ENCODE results near the gene FAM177A1.
A peak's percentile ranks its signal among the peaks of the same experiment; 100 is the strongest.
"Not testable (repeated sequence)": the region's sequence is repeated elsewhere in the genome, so short reads cannot be mapped to it uniquely, and the experiment has no call there.

The FAM177A1 gene

DNA sequence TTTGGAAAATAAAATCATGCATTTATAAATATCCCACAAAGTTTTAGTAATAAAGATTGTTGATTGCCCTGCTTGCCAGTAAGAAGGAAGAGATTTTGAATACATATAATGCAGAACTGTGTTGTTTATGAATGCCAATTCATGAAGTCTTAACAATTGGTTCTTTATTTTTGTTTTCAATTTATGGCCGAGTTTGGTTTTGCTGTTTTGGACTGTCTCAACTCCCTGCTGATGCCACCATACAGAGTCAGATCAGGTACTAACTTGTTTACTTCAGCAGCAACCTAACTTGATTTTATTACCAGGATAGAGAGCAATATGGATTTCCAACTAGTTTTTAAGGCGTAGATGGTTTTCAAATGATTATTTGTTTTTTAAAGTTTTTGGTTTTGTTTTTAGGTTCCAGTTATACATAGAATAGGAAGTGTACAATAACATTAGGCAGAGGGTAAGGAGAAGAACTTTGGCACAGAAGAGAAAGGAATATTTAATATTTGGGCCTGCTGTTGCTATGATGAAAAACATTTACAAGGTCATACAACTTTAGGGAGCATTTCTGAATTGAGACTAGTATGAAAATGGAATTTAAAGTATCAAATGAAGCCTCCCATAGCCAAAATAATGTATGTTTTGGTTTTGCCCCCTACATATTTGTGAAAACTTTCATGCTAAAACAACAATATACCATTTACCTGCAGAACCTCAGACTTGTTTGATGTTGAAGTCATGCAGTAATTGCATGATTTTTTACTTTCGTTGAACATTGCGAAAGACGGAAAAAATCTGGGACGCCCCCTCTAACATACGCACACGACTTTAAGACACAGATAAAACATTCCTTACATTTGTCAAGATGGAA, 904 bp upstream of the FAM177A1 start:
- DNase-seq (no peak), ATAC-seq (replicated peaks) (no peak)
- peak overlapping the region; percentile 81 to 94 for H3K4me3 Mint-ChIP-seq
- H3K9me3 Mint-ChIP-seq: no peaks in the 10 kb centered on the region
- no peaks in the 10 kb centered on the region for H3K27me3 Mint-ChIP-seq
- peaks cover 51% of the 10 kb centered on the region for H3K36me3 Mint-ChIP-seq (ENCODE audit: insufficient read depth)
- H3K4me1 Mint-ChIP-seq (ENCODE audit: low read depth in 2 of 2): peaks cover 19 to 24% of the 10 kb centered on the region in 2 donors
- H3K27ac Mint-ChIP-seq: peak overlapping the region; percentile 99

DNA sequence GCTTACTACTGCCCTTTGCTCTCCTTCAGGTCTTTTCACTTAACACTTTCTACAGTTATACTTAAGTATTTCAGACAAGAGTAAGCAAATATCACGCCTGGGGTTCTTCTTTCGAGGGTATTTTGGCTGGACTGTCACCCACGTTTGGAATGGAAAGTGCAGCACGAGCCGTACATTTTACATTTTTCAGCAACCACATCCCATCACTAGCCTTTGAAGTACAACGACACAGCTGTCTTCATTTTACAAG, 349 bp upstream of the FAM177A1 start:
- H3K27me3 Mint-ChIP-seq: no peaks in the 10 kb centered on the region
- peak overlapping the region; percentile 99 for H3K27ac Mint-ChIP-seq
- no peaks in the 10 kb centered on the region for H3K9me3 Mint-ChIP-seq
- DNase-seq: no peak
- peaks cover 19 to 24% of the 10 kb centered on the region in 2 donors for H3K4me1 Mint-ChIP-seq (ENCODE audit: low read depth in 2 of 2)
- H3K4me3 Mint-ChIP-seq: peak overlapping the region; percentile 81 to 94
- ATAC-seq (replicated peaks): no peak
- peaks cover 55% of the 10 kb centered on the region for H3K36me3 Mint-ChIP-seq (ENCODE audit: insufficient read depth)

DNA sequence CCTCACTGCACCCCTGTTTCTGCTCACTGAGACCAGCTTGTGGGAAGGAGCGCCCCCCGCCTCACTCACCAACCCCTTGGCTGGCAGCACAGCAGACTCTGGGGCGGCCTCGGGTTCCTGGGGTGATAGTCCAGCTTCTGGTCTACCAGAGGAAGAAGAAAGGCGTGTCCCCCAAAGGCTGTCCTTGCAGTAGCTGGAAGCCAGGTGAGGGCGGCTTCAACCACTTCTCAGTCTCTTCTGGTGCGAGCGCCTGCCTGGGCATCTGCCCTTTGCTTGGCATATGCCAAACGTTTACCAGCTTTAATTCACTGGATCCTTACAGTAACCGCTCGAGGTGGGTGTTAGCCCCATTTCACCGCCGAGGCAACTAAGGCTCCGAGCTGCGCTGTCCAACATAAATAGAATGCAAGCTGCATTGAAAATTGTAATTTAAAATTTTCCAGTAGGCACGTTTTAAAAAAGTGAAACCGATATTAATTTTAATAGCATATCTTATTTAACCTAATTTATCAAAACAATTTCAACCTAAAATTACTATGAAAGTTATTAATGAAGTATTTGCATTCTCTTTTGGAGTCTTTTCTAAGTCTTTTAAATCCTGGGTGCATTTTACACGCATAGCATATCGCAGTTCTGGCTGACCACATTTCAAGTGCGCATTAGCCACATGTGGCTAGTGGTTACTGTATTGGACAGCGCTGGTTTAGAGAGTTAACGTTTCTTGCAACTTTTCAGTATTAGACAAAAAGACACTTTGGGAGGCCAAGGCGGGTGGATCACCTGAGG, 872 bp downstream of the FAM177A1 start:
- peak in 2 of 3 experiments; percentile 3 to 4 for DNase-seq

DNA sequence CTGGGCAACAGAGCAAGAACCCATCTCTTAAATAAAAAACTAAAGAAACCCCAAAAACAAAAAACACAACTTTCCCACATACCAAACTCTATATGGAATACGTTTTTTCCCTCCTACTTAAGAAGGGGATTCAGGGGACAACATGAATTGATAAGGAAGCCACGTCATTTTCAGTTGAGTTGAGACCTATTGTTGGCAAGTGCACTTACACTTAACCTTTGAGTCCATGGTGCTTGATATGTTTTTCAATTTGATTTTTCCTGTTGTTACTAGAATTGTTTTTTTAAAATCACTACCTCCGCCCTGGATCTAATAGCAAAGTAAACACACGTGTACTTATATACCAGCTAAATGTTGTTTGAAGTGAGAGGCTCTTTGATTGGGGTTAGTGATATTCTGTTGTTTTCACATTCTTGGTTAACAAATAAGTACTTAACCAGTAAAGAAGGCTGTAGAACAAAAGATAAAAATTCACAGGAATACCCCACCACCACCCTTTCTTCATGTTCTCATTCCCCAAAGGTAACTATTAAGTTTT, 2.0 kb downstream of the FAM177A1 start:
- DNase-seq: no peak
- peaks cover 60% of the 10 kb centered on the region for H3K36me3 Mint-ChIP-seq (ENCODE audit: insufficient read depth)
- H3K4me1 Mint-ChIP-seq (ENCODE audit: low read depth in 2 of 2): peaks cover 19 to 26% of the 10 kb centered on the region in 2 donors
- peak overlapping the region; percentile 81 to 94 for H3K4me3 Mint-ChIP-seq
- peak overlapping the region; percentile 73 to 99 for H3K27ac Mint-ChIP-seq
- H3K27me3 Mint-ChIP-seq: no peaks in the 10 kb centered on the region
- no peak for ATAC-seq (replicated peaks)
- no peaks in the 10 kb centered on the region for H3K9me3 Mint-ChIP-seq

More for the DNA sequence above, 872 bp downstream of the FAM177A1 start:
- peak; percentile 3 for ATAC-seq (replicated peaks)
- Mint-ChIP-seq H3K4me3 (peak overlapping the region; percentile 81 to 94), H3K9me3 (no peaks in the 10 kb centered on the region), H3K36me3 (ENCODE audit: insufficient read depth) (peaks cover 58% of the 10 kb centered on the region), H3K4me1 (ENCODE audit: low read depth in 2 of 2) (peaks cover 19 to 24% of the 10 kb centered on the region in 2 donors), H3K27ac (peak overlapping the region; percentile 99), H3K27me3 (no peaks in the 10 kb centered on the region)

DNA sequence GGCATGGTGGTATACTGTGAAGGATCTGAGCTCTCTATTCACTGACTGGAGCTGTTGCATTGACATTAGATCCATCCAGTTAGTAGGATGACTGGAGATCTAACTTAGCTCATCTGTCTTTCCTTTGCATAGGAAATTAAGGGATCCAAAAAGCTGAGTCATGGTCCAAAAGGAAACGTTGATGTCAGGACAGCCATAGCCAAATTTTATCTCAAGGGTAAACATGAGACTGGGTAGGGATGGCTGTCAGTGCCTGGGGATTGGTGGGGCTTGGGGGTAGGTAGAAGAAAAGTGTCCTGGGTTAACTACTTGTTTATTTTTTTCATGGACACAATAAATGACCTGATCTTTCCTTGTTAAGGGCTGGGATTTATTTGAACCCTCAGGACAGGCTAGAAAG, 4.6 kb downstream of the FAM177A1 start:
- Mint-ChIP-seq H3K36me3 (ENCODE audit: insufficient read depth) (peaks cover 65% of the 10 kb centered on the region), H3K4me3 (no peak overlapping the region), H3K4me1 (ENCODE audit: low read depth in 2 of 2) (peaks cover 13 to 19% of the 10 kb centered on the region in 2 donors), H3K9me3 (no peaks in the 10 kb centered on the region), H3K27me3 (no peaks in the 10 kb centered on the region), H3K27ac (no peak overlapping the region)
- ATAC-seq (replicated peaks): no peak
- no peak for DNase-seq

DNA sequence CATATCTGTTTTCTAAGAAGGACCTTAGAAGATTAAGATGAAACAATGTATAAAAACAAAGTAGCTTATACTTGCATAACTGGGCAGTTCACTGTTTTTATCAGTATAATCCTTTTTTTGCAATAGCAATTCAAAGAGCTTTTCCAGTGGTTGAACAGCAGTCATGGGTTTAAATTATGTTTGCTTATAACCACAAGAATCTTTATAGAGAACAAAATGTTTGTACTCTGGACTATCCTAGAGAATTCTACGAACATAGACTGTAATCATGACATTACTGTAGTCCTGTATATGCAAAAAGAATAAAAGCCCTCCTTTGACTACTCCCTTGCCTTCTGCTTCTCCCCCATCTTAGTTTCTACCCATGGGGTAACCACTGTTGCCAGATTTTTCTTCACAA, 5.7 kb downstream of the FAM177A1 start:
- DNase-seq (no peak), ATAC-seq (replicated peaks) (no peak)
- H3K27me3 Mint-ChIP-seq: no peaks in the 10 kb centered on the region
- no peak overlapping the region for H3K4me3 Mint-ChIP-seq
- H3K4me1 Mint-ChIP-seq (ENCODE audit: low read depth in 2 of 2): peaks cover 9 to 20% of the 10 kb centered on the region in 2 donors
- no peaks in the 10 kb centered on the region for H3K9me3 Mint-ChIP-seq
- peaks cover 64% of the 10 kb centered on the region for H3K36me3 Mint-ChIP-seq (ENCODE audit: insufficient read depth)
- H3K27ac Mint-ChIP-seq: no peak overlapping the region

DNA sequence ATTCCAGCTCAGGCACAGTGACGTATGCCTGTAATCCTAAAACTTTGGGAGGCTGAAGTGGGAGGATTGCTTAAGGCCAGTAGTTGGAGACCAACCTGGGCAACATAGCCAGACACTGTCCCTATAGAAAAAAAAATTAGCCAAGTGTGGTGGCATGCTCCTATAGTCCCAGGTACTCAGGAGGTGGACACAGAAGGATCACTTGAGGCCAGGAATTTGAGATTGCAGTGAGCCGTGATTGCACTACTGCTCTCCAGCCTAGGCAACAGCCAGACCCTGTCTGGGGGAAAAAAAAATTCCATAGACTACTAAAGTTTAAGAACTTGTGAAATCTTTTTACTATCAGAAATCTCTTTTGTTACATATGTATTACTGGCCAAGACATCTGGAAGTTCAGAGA, 6.6 kb downstream of the FAM177A1 start:
- ATAC-seq (replicated peaks) (no peak), DNase-seq (no peak)
- H3K4me1 Mint-ChIP-seq (ENCODE audit: low read depth in 2 of 2): peaks cover 8 to 20% of the 10 kb centered on the region in 2 donors
- H3K9me3 Mint-ChIP-seq: no peaks in the 10 kb centered on the region
- H3K27ac Mint-ChIP-seq: no peak overlapping the region
- H3K4me3 Mint-ChIP-seq: no peak overlapping the region
- no peaks in the 10 kb centered on the region for H3K27me3 Mint-ChIP-seq
- H3K36me3 Mint-ChIP-seq (ENCODE audit: insufficient read depth): peaks cover 62% of the 10 kb centered on the region

DNA sequence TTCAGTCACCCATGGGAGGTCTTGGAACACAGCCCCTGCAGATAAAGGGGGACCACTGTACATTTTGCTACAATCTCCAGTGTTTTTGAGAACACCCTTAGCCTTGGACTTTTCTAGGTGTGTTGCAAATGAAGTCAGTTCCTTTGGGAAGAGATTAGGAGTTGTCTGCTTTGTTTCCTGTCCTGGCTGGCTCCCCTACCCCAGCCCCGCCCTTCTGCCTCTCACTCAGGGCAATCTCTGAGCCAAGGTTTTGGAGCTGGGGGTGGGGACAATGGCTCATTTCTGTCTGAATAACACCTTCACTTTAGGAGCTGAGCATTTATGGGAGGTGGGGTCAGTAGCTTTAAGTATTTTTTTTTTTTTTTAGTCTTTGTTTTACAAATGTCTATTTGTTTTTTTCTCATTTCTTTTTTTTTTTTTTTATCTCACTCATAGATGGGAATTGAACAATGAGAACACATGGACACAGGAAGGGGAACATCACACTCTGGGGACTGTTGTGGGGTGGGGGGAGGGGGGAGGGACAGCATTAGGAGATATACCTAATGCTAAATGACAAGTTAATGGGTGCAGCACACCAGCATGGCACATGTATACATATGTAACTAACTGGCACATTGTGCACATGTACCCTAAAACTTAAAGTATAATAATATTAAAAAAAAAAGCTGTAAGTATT, 15.2 kb downstream of the FAM177A1 start:
- not testable (repeated sequence) for H3K27me3 Mint-ChIP-seq; H3K4me3 Mint-ChIP-seq; ATAC-seq (replicated peaks); H3K9me3 Mint-ChIP-seq; DNase-seq; H3K27ac Mint-ChIP-seq
- Mint-ChIP-seq H3K4me1 (ENCODE audit: low read depth in 2 of 2) (peaks cover 5 to 11% of the 10 kb centered on the region in 2 donors), H3K36me3 (ENCODE audit: insufficient read depth) (peaks cover 57% of the 10 kb centered on the region)

DNA sequence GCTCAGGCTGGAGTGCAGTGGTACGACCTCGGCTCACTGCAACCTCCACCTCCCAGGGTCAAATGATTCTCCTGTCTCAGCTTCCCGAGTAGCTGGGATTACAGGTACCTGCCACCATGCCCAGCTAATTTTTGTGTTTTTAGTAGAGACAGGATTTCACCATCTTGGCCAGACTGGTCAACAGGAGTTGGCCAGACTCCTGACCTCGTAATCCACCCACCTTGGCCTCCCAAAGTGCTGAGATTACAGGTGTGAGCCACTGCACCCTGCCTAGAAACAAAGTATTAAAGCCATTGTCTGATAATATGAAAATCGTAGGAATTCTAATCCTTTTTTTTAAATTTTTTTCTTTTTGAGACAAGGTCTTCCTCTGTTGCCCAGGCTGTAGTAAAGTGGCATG, 19.7 kb downstream of the FAM177A1 start:
- not testable (repeated sequence) for H3K27me3 Mint-ChIP-seq; ATAC-seq (replicated peaks); H3K4me1 Mint-ChIP-seq (ENCODE audit: low read depth in 2 of 2); H3K9me3 Mint-ChIP-seq; DNase-seq; H3K4me3 Mint-ChIP-seq
- Mint-ChIP-seq H3K27ac (peak overlapping the region in 1 of 2 donors; percentile 32), H3K36me3 (ENCODE audit: insufficient read depth) (peaks cover 38% of the 10 kb centered on the region)

DNA sequence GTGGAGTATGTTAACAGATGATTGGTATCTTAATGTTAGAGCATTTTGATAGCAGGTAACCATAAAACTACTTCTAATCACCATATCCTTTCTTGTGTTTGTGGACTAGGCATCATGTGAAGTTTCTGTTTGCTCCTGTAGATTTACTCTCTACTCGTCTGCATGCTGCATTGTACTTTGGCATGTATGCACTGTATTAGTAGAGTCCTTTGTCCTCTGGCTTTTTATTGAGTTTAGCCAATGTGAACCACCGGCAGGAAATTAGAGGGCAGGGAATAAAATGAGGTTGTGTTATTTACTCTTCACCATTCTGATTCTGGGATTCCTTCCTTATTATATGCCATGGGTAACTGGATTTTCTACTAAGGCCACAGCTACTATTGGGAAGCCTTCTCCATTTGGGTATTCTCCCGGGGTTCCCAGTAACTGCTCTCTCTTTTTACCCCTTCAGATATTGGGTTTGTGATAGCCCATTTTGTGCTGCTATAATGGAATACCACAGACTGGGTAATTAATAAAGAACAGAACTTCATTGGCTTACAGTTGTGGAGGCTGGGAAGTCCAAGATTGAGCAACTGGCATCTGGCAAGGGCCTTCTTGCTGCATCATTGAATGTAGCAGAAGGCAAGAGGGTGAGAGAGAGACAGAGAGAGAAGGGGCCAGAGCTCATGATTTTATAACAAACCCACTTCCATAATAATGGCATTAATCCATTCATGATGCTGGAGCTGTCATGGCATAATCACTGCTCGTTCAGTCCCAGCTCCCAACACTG, 22.4 kb downstream of the FAM177A1 start:
- no peak for DNase-seq
- no peak overlapping the region for H3K27ac Mint-ChIP-seq
- H3K9me3 Mint-ChIP-seq: no peaks in the 10 kb centered on the region
- H3K27me3 Mint-ChIP-seq: no peaks in the 10 kb centered on the region
- peaks cover 37% of the 10 kb centered on the region for H3K36me3 Mint-ChIP-seq (ENCODE audit: insufficient read depth)
- H3K4me1 Mint-ChIP-seq (ENCODE audit: low read depth in 2 of 2): peaks cover 0 to 4% of the 10 kb centered on the region in 2 donors
- ATAC-seq (replicated peaks): no peak
- H3K4me3 Mint-ChIP-seq: no peak overlapping the region

DNA sequence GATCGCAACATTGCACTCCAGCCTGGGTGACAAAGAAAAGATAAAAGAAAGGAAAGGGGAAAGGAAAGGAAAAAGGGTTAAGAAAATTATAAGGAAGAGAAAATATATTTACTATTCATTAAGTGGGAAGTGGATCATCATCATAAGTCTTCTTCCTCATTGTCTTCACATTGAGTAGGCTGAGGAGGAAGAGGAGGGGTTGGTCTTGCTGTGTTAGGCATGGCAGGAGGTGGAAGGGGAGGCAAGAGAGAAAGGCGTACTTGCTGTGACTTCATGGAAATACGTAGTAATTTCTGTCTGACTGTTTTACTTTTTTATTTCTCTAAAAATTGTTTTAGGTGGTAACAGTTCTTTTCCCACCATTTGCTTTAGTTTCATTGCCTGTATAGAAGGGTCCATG, 26.2 kb downstream of the FAM177A1 start:
- ATAC-seq (replicated peaks) (no peak), DNase-seq (no peak)
- H3K4me1 Mint-ChIP-seq (ENCODE audit: low read depth in 2 of 2): peaks cover 0 to under 1% of the 10 kb centered on the region in 2 donors
- no peaks in the 10 kb centered on the region for H3K27me3 Mint-ChIP-seq
- H3K9me3 Mint-ChIP-seq: no peaks in the 10 kb centered on the region
- peaks cover 25% of the 10 kb centered on the region for H3K36me3 Mint-ChIP-seq (ENCODE audit: insufficient read depth)
- H3K4me3 Mint-ChIP-seq: no peak overlapping the region
- no peak overlapping the region for H3K27ac Mint-ChIP-seq

DNA sequence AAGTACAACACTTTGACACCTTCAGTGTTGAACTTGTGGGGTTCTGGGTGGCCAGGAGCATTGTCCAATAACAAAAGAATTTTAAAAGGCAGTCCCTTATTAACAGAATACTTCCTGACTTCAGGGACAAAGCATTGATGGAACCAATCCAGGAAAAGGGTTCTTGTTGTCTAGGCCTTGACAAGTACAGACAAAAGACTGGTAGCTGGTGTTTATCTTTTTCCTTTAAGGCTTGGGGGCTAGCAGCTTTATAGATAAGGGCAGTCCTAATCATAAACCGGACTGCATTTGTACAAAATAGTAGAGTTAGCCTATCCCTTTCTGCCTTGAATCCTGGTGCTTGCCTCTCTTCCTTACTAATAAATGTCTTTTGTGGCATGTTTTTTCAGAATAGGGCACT, 27.4 kb downstream of the FAM177A1 start:
- Mint-ChIP-seq H3K4me1 (ENCODE audit: low read depth in 2 of 2) (no peaks in the 10 kb centered on the region), H3K36me3 (ENCODE audit: insufficient read depth) (peaks cover 31% of the 10 kb centered on the region), H3K27me3 (no peaks in the 10 kb centered on the region), H3K9me3 (no peaks in the 10 kb centered on the region), H3K4me3 (no peak overlapping the region), H3K27ac (peak overlapping the region in 1 of 2 donors; percentile 53)
- no peak for DNase-seq
- ATAC-seq (replicated peaks): no peak

DNA sequence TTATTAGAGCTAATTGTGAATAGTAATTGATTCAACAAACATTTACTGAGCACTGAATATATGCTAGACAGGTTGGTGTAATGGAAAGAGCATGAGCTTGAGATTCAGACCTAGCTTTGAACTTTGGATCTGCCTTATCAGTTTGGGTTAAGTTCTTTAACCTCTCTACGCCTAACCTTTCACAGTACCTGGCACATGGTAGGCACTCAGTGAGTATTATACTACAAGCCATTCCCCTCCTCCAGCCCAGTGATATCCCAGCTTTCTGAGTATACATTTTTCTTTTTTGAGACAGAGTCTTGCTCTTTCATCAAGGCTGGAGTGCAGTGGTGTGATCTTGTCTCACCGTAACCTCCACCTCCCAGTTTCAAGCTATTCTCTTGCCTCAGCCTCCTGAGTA, 32.0 kb downstream of the FAM177A1 start:
- peaks cover 25% of the 10 kb centered on the region for H3K36me3 Mint-ChIP-seq (ENCODE audit: insufficient read depth)
- ATAC-seq (replicated peaks): no peak
- H3K27me3 Mint-ChIP-seq: no peaks in the 10 kb centered on the region
- H3K4me1 Mint-ChIP-seq (ENCODE audit: low read depth in 2 of 2): no peaks in the 10 kb centered on the region
- H3K27ac Mint-ChIP-seq: no peak overlapping the region
- H3K9me3 Mint-ChIP-seq: no peaks in the 10 kb centered on the region
- H3K4me3 Mint-ChIP-seq: no peak overlapping the region
- DNase-seq: no peak
